Endothelial cell of umbilical vein (primary cell): ENCODE measurements around the gene SLCO3A1. TPM values are rescaled to one million over a fixed set of nuclear protein-coding genes. Genes with fewer than 3 reads are reported as not detected.

ENCODE experiments used
- BruUV-seq: library from RNA; stranded (reverse); fragments of 400-500 nt; replicated peaks from 2 replicates; lab custom pipeline; 2021; lab: Mats Ljungman, UMichigan
- CTCF ChIA-PET: fragments of 300-600, 350-600 bp; sonication (Branson Sonifier 250); formaldehyde crosslinking; loops from one replicate; lab custom pipeline; 2021; ENCODE audit warnings: antibody characterized with exemption, inconsistent platforms; lab: Charles Lee
- POLR2A ChIA-PET: fragments of 300-600, 350-600 bp; sonication (Branson Sonifier 250); formaldehyde crosslinking; loops from one replicate; lab custom pipeline; 2021; ENCODE audit warnings: antibody characterized with exemption, inconsistent platforms; lab: Charles Lee
- DNase-seq: peaks from one replicate; pipeline ENCODE4 v3.0.0-alpha.2; 2011; ENCODE audit warnings: low read depth, low spot score
- FAIRE-seq: peaks from 2 replicates; lab custom pipeline; 2011; peaks lifted over from hg19 to GRCh38; lab: Jason Lieb, UNC
- H2AFZ ChIP-seq: 2 replicates; pipeline ENCODE4 v1.6.0; 2012; ENCODE audit warnings: low read depth, low read length, control low read depth, inconsistent platforms
- H3K27ac ChIP-seq: 2 replicates; pipeline ENCODE4 v1.5.1; 2011; ENCODE audit warnings: low read depth, mild to moderate bottlenecking, control low read depth, low read length, moderate library complexity; ENCODE audit not compliant: insufficient read depth
- H3K27me3 ChIP-seq, 2 experiments: 2 replicates each; pipeline versions ENCODE4 v1.6.0 to v1.6.1; 2011; ENCODE audit warnings: low read length in 2 of 2, mixed read lengths in 1 of 2; ENCODE audit not compliant: control insufficient read depth in 2 of 2, insufficient read depth in 2 of 2
- H3K36me3 ChIP-seq, 2 experiments: 2 replicates in 1 of 2; 3 replicates in 1 of 2; pipeline ENCODE4 v1.5.1; 2011; ENCODE audit warnings: low read length in 2 of 2, mild to moderate bottlenecking in 1 of 2, moderate library complexity in 1 of 2; ENCODE audit not compliant: control insufficient read depth in 2 of 2, insufficient read depth in 2 of 2; ENCODE audit errors: extremely low read depth in 1 of 2
- H3K4me1 ChIP-seq: 3 replicates; pipeline ENCODE4 v1.5.1; 2011; ENCODE audit warnings: mild to moderate bottlenecking, low read length; ENCODE audit not compliant: control insufficient read depth, insufficient read depth; ENCODE audit errors: extremely low read depth
- H3K4me2 ChIP-seq: 2 replicates; pipeline ENCODE4 v1.6.1; 2011; ENCODE audit warnings: low read length, control low read depth, mixed read lengths; ENCODE audit not compliant: insufficient read depth
- H3K4me3 ChIP-seq, 3 experiments: fragments of 200-600 bp in 1 of 3; sonication (generic), shearing (Covaris generic) in 1 of 3; replicated peaks in 1 of 3; 2 replicates each; pipeline ENCODE4 v1.5.1; 2011 to 2016; ENCODE audit warnings: control low read depth in 3 of 3, low read length in 3 of 3, mild to moderate bottlenecking in 2 of 3, inconsistent platforms in 1 of 3, low read depth in 1 of 3, moderate library complexity in 1 of 3; ENCODE audit not compliant: insufficient read depth in 1 of 3
- H3K79me2 ChIP-seq: 2 replicates; pipeline ENCODE4 v1.6.0; 2012; ENCODE audit warnings: low read length, inconsistent platforms; ENCODE audit not compliant: control insufficient read depth, insufficient read depth
- H3K9ac ChIP-seq: replicated peaks from 2 replicates; pipeline ENCODE3; 2011; ENCODE audit warnings: low read length, control low read depth; ENCODE audit not compliant: insufficient read depth; ENCODE audit errors: extremely low read depth
- H3K9me1 ChIP-seq: replicated peaks from 3 replicates; pipeline ENCODE4 v1.6.0; 2011; ENCODE audit warnings: mild to moderate bottlenecking, low read length; ENCODE audit not compliant: control insufficient read depth, insufficient read depth; ENCODE audit errors: extremely low read depth
- H3K9me3 ChIP-seq: replicated peaks from 2 replicates; pipeline ENCODE4 v1.5.1; 2012; ENCODE audit warnings: low read length, inconsistent platforms; ENCODE audit not compliant: control insufficient read depth, insufficient read depth
- H4K20me1 ChIP-seq: replicated peaks from 2 replicates; pipeline ENCODE3; 2011; ENCODE audit warnings: mild to moderate bottlenecking, low read length; ENCODE audit not compliant: control insufficient read depth, insufficient read depth; ENCODE audit errors: extremely low read depth
- CTCF ChIP-seq, 2 donors: IDR thresholded peaks; 1 replicate in 1 of 2; 2 replicates in 1 of 2; pipeline ENCODE4 v1.5.1; 2011; ENCODE audit warnings: low read length in 2 of 2, mild to moderate bottlenecking in 2 of 2, moderate library complexity in 2 of 2, control low read depth in 1 of 2, inconsistent platforms in 1 of 2, low read depth in 1 of 2; ENCODE audit not compliant: insufficient read depth in 1 of 2; ENCODE audit errors: extremely low read depth in 1 of 2
- EZH2 ChIP-seq: IDR thresholded peaks from 2 replicates; pipeline ENCODE4 v1.6.1; 2012; ENCODE audit warnings: borderline replicate concordance, low read depth, mild to moderate bottlenecking, moderate library complexity, low read length, inconsistent platforms; ENCODE audit not compliant: severe bottlenecking
- FOS ChIP-seq: IDR thresholded peaks from 2 replicates; pipeline ENCODE4 v1.6.1; 2011; ENCODE audit warnings: mild to moderate bottlenecking, low read length, moderate library complexity, borderline replicate concordance; ENCODE audit not compliant: insufficient read depth
- GATA2 ChIP-seq: IDR thresholded peaks from 2 replicates; pipeline ENCODE4 v1.7.0; 2011; ENCODE audit warnings: low read depth, mild to moderate bottlenecking, moderate library complexity, mixed read lengths, low read length; ENCODE audit not compliant: insufficient read length, insufficient read depth
- JUN ChIP-seq: IDR thresholded peaks from 2 replicates; pipeline ENCODE4 v1.6.1; 2011; ENCODE audit warnings: borderline replicate concordance, low read depth; ENCODE audit not compliant: insufficient read length, insufficient read depth
- MAX ChIP-seq: IDR thresholded peaks from 2 replicates; pipeline ENCODE4 v1.6.1; 2011; ENCODE audit not compliant: insufficient read depth, insufficient read length
- MYC ChIP-seq: IDR thresholded peaks from one replicate; pipeline ENCODE4 v1.6.1; 2011; ENCODE audit warnings: mild to moderate bottlenecking, low read depth, low read length
- POLR2A ChIP-seq: IDR thresholded peaks from 2 replicates; pipeline ENCODE4 v1.6.1; 2012; ENCODE audit warnings: low read depth, mild to moderate bottlenecking, control low read depth, low read length
- POLR2AphosphoS5 ChIP-seq: IDR thresholded peaks from 2 replicates; pipeline ENCODE4 v1.6.1; 2012; ENCODE audit warnings: low read depth, mild to moderate bottlenecking, control low read depth, low read length, moderate library complexity; ENCODE audit not compliant: insufficient read depth
- dilution Hi-C: fragments of 300-500 bp; cut with MboI; formaldehyde crosslinking; loops from one replicate; pipeline ENCODE4 v1.15.0; 2019; ENCODE audit warnings: low sequenced_read_pairs; ENCODE audit not compliant: extremely low pct_ligation_motif_present
- intact Hi-C: fragments of 100-400 bp; cut with micrococcal nuclease; formaldehyde crosslinking; loops from one replicate; pipeline ENCODE4 v1.10.0; 2022
- polyA plus RNA-seq, 4 experiments: library from polyadenylated mRNA; depleted of rRNA in 3 of 4; stranded (reverse) in 3 of 4; unstranded in 1 of 4; fragments of >200 nt; gene quantifications; 2 replicates each; pipeline versions ENCODE4 v1.2.1 to v1.2.3, GENCODE V29; 2011 to 2012; ENCODE audit warnings: missing spikeins in 1 of 4
- total RNA-seq: library from RNA; stranded (reverse); gene quantifications from 2 replicates; pipeline ENCODE4 v1.2.3, GENCODE V29; 2021

SLCO3A1 gene
- total and polyA plus RNA-seq, 2 donors (not counting 3 experiments of a cell fraction or from before 2014, with no cell fraction given) = 0.88 to 0.92 TPM

GRCh38 chr15:92152983-92153382 lies 299.5 kb downstream of the SLCO3A1 start:
- no peaks in the 10 kb centered on the region for H3K36me3 ChIP-seq
- CTCF ChIA-PET = no interaction called here
- no peak overlapping the region for H3K4me3 ChIP-seq
- no peaks in the 10 kb centered on the region for H3K4me1 ChIP-seq
- FAIRE-seq (no peak), DNase-seq (no peak)
- H3K27ac ChIP-seq = no peak overlapping the region
- H3K9me1 ChIP-seq = no peaks in the 10 kb centered on the region
- no peak for TF ChIP-seq POLR2AphosphoS5
- H3K4me2 ChIP-seq = no peak overlapping the region
- POLR2A ChIA-PET = no interaction called here
- no peaks in the 10 kb centered on the region for H3K27me3 ChIP-seq
- no peaks in the 10 kb centered on the region for H3K9me3 ChIP-seq
- intact Hi-C loops (no loop called here), dilution Hi-C loops (no loop called here)
- no peak overlapping the region for H2AFZ ChIP-seq
- H4K20me1 ChIP-seq = no peaks in the 10 kb centered on the region
- no peak overlapping the region for H3K9ac ChIP-seq
- no peaks in the 10 kb centered on the region for H3K79me2 ChIP-seq
- BruUV-seq = no TSS peak

- H3K9me1 ChIP-seq = no peaks in the 10 kb centered on the region
- H3K36me3 ChIP-seq = no peaks in the 10 kb centered on the region
- TF ChIP-seq MAX (no peak), GATA2 (no peak), POLR2A (no peak), MYC (no peak), POLR2AphosphoS5 (no peak), FOS (no peak), JUN (no peak), CTCF (IDR thresholded peaks at IDR 0.05; ENCODE audit: extremely low read depth in 1 of 2, insufficient read depth in 1 of 2, low read depth in 1 of 2, low read length in 2 of 2) (no peak), EZH2 (no peak)
- intact Hi-C loops = no loop called here
- POLR2A ChIA-PET = no interaction called here
- H3K27ac ChIP-seq = no peak overlapping the region
- no peak overlapping the region for H3K4me3 ChIP-seq
- H3K9ac ChIP-seq = no peak overlapping the region
- H2AFZ ChIP-seq = no peak overlapping the region
- no peaks in the 10 kb centered on the region for H3K4me1 ChIP-seq
- dilution Hi-C loops = no loop called here
- CTCF ChIA-PET = no interaction called here
- H3K79me2 ChIP-seq = no peaks in the 10 kb centered on the region
- no peak for FAIRE-seq
- H3K27me3 ChIP-seq = no peaks in the 10 kb centered on the region
- H4K20me1 ChIP-seq = no peaks in the 10 kb centered on the region
- DNase-seq = no peak
- H3K9me3 ChIP-seq = no peaks in the 10 kb centered on the region
- no peak overlapping the region for H3K4me2 ChIP-seq
- no TSS peak for BruUV-seq
Observed at GRCh38 chr15:92153620-92154019, 300.1 kb downstream of the SLCO3A1 start.
